HEK293T (cell line): ENCODE results near the gene SKIC2.
"Not testable (repeated sequence)": the region's sequence is repeated elsewhere in the genome, so short reads cannot be mapped to it uniquely, and the experiment has no call there.

ENCODE experiments used
- CTCF ChIA-PET: fragments of 350-600 bp; formaldehyde crosslinking; extraction: SDS; loops from one replicate; lab custom pipeline; 2021; ENCODE audit warnings: antibody characterized with exemption, inconsistent platforms; lab: Yijun Ruan, JAX
- POLR2A ChIA-PET: fragments of 350-600 bp; formaldehyde crosslinking; extraction: SDS; loops from one replicate; lab custom pipeline; 2020; ENCODE audit warnings: antibody characterized with exemption, inconsistent platforms; lab: Yijun Ruan, JAX
- DNase-seq: peaks from one replicate; pipeline ENCODE4 v3.0.0; 2012; ENCODE audit warnings: mixed read lengths; ENCODE audit errors: extremely low spot score
- ARNT ChIP-seq: fragments of 450-650 bp; IDR thresholded peaks from 2 replicates; pipeline ENCODE4 v1.6.1; 2017; ENCODE audit warnings: mild to moderate bottlenecking
- BHLHE40 ChIP-seq: fragments of 450-650 bp; IDR thresholded peaks from 2 replicates; pipeline ENCODE4 v1.6.1; 2016; ENCODE audit warnings: mild to moderate bottlenecking, moderate library complexity, borderline replicate concordance
- CTBP1 ChIP-seq: fragments of 450-650 bp; IDR thresholded peaks from 2 replicates; pipeline ENCODE4 v1.6.1; 2016; ENCODE audit warnings: borderline replicate concordance
- ELF4 ChIP-seq: fragments of 450-650 bp; IDR thresholded peaks from 2 replicates; pipeline ENCODE4 v1.6.1; 2017; ENCODE audit warnings: antibody characterized with exemption
- FOXA1 ChIP-seq: fragments of 450-650 bp; IDR thresholded peaks from 2 replicates; pipeline ENCODE4 v1.6.1; 2016; ENCODE audit warnings: mild to moderate bottlenecking
- FOXK2 ChIP-seq: fragments of 450-650 bp; IDR thresholded peaks from 2 replicates; pipeline ENCODE4 v1.6.1; 2016; ENCODE audit warnings: mild to moderate bottlenecking
- FOXM1 ChIP-seq: fragments of 450-650 bp; IDR thresholded peaks from 2 replicates; pipeline ENCODE4 v1.6.1; 2017; ENCODE audit warnings: mild to moderate bottlenecking, borderline replicate concordance
- HDGF ChIP-seq: fragments of 450-650 bp; IDR thresholded peaks from 2 replicates; pipeline ENCODE4 v1.6.1; 2017; ENCODE audit warnings: antibody characterized with exemption, borderline replicate concordance
- L3MBTL2 ChIP-seq: fragments of 450-650 bp; conservative IDR thresholded peaks from 2 replicates; pipeline ENCODE4 v1.6.1; 2016; ENCODE audit warnings: mild to moderate bottlenecking
- LEF1 ChIP-seq: fragments of 450-650 bp; IDR thresholded peaks from 2 replicates; pipeline ENCODE4 v1.6.1; 2017; ENCODE audit warnings: mild to moderate bottlenecking, borderline replicate concordance
- NFRKB ChIP-seq: fragments of 450-650 bp; IDR thresholded peaks from 2 replicates; pipeline ENCODE4 v1.6.1; 2016; ENCODE audit warnings: mild to moderate bottlenecking, moderate library complexity
- SP1 ChIP-seq: fragments of 450-650 bp; IDR thresholded peaks from 2 replicates; pipeline ENCODE4 v1.6.1; 2017
- SUZ12 ChIP-seq: fragments of 450-650 bp; IDR thresholded peaks from 2 replicates; pipeline ENCODE4 v1.6.1; 2016; ENCODE audit warnings: mild to moderate bottlenecking
- TARDBP ChIP-seq: fragments of 450-650 bp; IDR thresholded peaks from 2 replicates; pipeline ENCODE4 v1.6.1; 2016
- ZNF384 ChIP-seq: fragments of 450-650 bp; IDR thresholded peaks from 2 replicates; pipeline ENCODE4 v1.6.1; 2016
- TF ChIP-seq, protein P1 (sequence below): fragments of 450-650 bp; IDR thresholded peaks from 2 replicates; pipeline ENCODE4 v1.6.1; 2016

The SKIC2 gene

DNA sequence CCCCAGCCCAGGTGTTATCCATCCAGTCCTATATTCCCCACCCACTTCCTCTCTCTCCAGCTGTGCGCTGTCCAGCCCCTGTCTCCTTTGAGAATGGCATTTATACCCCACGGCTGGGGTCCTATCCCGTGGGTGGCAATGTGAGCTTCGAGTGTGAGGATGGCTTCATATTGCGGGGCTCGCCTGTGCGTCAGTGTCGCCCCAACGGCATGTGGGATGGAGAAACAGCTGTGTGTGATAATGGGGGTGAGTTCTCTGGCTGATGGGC, 30.4 kb upstream of the SKIC2 start:
- no peak for DNase-seq
- POLR2A ChIA-PET: no interaction called here
- CTCF ChIA-PET: no interaction called here
- TF ChIP-seq NFRKB: no peak
- no peak for TF ChIP-seq HDGF

DNA sequence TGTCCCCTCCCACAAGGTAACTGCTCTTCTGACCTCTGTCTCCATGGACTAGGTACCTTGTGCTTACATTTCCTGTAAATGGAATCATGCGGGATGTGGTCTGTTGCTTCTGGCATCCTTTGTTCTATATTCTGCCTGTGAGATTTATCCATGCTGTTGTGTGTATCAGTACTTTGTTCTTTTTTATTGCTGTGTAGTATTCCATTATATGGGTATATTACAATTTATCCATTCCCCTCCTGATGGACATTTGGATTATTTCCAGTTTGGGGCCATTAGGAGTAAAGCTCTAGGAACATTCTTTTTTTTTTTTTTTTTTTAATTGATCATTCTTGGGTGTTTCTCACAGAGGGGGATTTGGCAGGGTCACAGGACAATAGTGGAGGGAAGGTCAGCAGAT, 28.0 kb upstream of the SKIC2 start:
- TF ChIP-seq FOXA1 (no peak), CTBP1 (no peak), ELF4 (no peak), SP1 (no peak)
- CTCF ChIA-PET: no interaction called here
- DNase-seq: no peak
- POLR2A ChIA-PET: no interaction called here

DNA sequence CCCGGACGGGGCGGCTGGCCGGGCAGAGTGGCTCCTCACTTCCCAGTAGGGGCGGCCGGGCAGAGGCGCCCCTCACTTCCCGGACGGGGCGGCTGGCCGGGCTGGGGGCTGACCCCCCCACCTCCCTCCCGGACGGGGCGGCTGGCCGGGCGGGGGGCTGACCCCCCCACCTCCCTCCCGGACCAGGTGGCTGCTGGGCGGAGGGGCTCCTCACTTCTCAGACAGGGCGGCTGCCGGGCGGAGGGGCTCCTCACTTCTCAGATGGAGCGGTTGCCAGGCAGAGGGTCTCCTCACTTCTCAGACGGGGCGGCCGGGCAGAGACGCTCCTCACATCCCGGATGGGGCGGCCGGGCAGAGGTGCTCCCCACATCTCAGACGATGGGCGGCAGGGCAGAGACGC, 26.8 kb upstream of the SKIC2 start:
- POLR2A ChIA-PET, DNase-seq, CTCF ChIA-PET: not testable (repeated sequence)

DNA sequence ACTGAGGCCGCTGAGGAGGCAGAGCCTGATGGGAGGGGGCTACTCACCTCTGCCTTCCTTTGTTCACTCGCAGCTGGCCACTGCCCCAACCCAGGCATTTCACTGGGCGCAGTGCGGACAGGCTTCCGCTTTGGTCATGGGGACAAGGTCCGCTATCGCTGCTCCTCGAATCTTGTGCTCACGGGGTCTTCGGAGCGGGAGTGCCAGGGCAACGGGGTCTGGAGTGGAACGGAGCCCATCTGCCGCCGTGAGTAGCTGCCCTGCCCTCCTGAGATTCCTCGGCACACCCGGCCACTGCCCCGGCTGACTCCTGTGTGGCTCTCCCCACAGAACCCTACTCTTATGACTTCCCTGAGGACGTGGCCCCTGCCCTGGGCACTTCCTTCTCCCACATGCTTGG, 25.4 kb upstream of the SKIC2 start:
- CTCF ChIA-PET: no interaction called here
- no peak for DNase-seq
- no peak for TF ChIP-seq FOXK2
- TF ChIP-seq LEF1: no peak
- TF ChIP-seq CTBP1: no peak
- no peak for TF ChIP-seq TARDBP
- no peak for TF ChIP-seq FOXA1
- no peak for TF ChIP-seq FOXM1
- TF ChIP-seq SP1: no peak
- no peak for TF ChIP-seq ELF4
- POLR2A ChIA-PET: no interaction called here

DNA sequence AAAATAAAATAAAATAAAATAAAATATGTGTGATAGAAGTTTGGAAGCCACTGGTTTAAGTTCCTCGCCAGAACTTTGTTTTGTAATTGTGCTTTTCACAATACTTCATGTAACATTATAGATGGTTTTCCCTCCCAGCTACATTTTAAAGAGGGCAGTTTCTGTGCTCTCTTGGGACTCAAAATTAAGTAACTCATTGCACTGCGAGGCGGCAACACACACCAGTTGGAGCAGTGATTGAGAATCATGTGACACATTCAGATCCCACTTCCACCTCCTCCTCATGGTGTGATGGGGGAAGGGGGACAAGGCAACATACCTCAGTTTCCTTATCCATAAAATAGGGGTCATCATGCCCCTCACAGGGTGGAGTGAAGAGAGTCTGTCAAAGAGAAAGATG, 24.0 kb upstream of the SKIC2 start:
- no peak for TF ChIP-seq FOXA1
- POLR2A ChIA-PET: no interaction called here
- DNase-seq: no peak
- CTCF ChIA-PET: no interaction called here

DNA sequence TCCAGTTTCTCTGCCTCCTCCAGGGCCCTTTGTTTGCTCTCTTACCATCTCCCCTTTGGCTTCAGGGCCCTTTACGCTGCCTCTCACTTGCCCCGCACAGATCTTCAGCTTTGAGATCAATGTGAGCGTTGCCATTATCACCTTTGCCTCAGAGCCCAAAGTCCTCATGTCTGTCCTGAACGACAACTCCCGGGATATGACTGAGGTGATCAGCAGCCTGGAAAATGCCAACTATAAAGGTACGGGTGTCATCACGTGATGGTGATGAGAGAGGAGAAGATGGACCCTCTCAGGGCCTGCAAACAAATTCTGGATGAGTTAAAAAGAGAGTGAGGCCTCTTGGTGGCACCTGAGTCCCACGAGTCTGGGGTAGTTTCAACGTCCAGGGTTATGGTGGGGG, 23.2 kb upstream of the SKIC2 start:
- ChIA-PET POLR2A (no interaction called here), CTCF (no interaction called here)

DNA sequence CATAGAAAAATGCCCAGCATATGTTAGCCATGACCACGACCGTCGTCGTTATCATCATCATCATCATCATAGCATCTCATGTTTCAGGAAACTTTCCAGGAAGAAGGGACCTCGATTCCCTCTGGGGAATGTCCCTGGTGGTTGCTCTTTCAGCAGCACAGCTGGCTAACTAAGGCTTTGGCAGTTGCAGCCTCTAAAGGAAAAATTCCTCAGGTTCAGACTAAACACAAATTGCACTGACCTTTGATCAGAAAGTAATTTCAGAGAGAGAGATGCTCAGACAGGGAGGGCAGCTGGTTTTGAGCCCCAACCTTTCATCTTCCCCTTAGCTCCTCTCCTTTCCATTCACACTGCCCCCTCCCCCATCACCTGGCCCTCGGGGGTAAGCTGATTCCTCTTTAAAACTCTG, 18.7 kb upstream of the SKIC2 start:
- ChIA-PET POLR2A (interaction anchor here (0.6 to 3.0 kb wide), 2 partner anchors 9 to 207 kb away, joined by 3 to 11 read pairs; no protein-coding TSS in a partner anchor), CTCF (interaction anchor here (0.9 to 1.9 kb wide), 2 partner anchors 12 to 165 kb away, joined by 5 to 10 read pairs; no protein-coding TSS in a partner anchor)
- DNase-seq: no peak
- TF ChIP-seq FOXA1 (no peak), SP1 (no peak), CTBP1 (no peak), L3MBTL2 (no peak), LEF1 (no peak), FOXK2 (no peak), ELF4 (no peak), SUZ12 (no peak), FOXM1 (no peak), NFRKB (no peak), ZNF384 (no peak), TARDBP (no peak), HDGF (no peak), ARNT (no peak), BHLHE40 (no peak)
- TF ChIP-seq, protein P1, sequence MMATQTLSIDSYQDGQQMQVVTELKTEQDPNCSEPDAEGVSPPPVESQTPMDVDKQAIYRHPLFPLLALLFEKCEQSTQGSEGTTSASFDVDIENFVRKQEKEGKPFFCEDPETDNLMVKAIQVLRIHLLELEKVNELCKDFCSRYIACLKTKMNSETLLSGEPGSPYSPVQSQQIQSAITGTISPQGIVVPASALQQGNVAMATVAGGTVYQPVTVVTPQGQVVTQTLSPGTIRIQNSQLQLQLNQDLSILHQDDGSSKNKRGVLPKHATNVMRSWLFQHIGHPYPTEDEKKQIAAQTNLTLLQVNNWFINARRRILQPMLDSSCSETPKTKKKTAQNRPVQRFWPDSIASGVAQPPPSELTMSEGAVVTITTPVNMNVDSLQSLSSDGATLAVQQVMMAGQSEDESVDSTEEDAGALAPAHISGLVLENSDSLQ: no peak

More for the DNA sequence above, 23.2 kb upstream of the SKIC2 start:
- DNase-seq: no peak
- TF ChIP-seq FOXK2: no peak
- TF ChIP-seq TARDBP: no peak
- no peak for TF ChIP-seq ZNF384
- no peak for TF ChIP-seq BHLHE40
- TF ChIP-seq SP1: no peak
- no peak for TF ChIP-seq LEF1
- no peak for TF ChIP-seq ELF4
- TF ChIP-seq HDGF: no peak
- no peak for TF ChIP-seq ARNT
- TF ChIP-seq CTBP1: no peak
- TF ChIP-seq, protein P1: no peak

DNA sequence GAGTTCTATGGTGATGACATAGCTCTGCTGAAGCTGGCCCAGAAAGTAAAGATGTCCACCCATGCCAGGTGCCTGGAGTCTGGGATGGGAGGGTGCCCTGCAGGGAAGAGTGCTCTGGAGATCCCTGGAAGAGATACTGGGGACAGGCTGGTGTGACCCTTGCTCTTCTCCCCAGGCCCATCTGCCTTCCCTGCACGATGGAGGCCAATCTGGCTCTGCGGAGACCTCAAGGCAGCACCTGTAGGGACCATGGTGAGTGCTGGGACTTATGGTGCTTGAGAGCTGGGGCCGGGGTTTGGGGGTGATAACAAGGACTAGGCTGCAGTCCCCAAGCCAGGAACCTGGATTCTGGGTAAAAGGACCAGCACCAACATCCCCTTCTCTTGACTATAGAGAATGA, 15.2 kb upstream of the SKIC2 start:
- no peak for TF ChIP-seq SP1
- TF ChIP-seq ZNF384: no peak
- POLR2A ChIA-PET: no interaction called here
- no peak for DNase-seq
- CTCF ChIA-PET: no interaction called here

DNA sequence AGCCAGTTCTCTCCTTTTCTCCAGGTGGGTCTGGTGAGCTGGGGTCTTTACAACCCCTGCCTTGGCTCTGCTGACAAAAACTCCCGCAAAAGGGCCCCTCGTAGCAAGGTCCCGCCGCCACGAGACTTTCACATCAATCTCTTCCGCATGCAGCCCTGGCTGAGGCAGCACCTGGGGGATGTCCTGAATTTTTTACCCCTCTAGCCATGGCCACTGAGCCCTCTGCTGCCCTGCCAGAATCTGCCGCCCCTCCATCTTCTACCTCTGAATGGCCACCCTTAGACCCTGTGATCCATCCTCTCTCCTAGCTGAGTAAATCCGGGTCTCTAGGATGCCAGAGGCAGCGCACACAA, 13.8 kb upstream of the SKIC2 start:
- DNase-seq: no peak
- ChIA-PET CTCF (interaction anchor here (0.6 kb wide), 1 partner anchor 22 kb away, joined by 3 read pairs; no protein-coding TSS in a partner anchor), POLR2A (no interaction called here)
- TF ChIP-seq HDGF (no peak), ELF4 (no peak), SUZ12 (no peak), L3MBTL2 (no peak), LEF1 (no peak), ARNT (no peak), BHLHE40 (no peak), FOXK2 (no peak), SP1 (no peak), NFRKB (no peak), CTBP1 (no peak)
- TF ChIP-seq, protein P1: no peak
